A549 (cell line): ENCODE measurements around the gene TPCN2. TPM values are rescaled to one million over a fixed set of nuclear protein-coding genes. Genes with fewer than 3 reads are reported as not detected.
"Not testable (repeated sequence)": the region's sequence is repeated elsewhere in the genome, so short reads cannot be mapped to it uniquely, and the experiment has no call there.

Experiments
- ATAC-seq, 2 experiments: fragments of 200-7000 bp in 1 of 2; fragments of >200 bp in 1 of 2; cut with Nextera tagmentation in 1 of 2; cut with Tn5 transposase in 1 of 2; 3 replicates each; pipeline versions ENCODE4 v1.8.0 to v1.9.1; 2018 to 2020; ENCODE audit warnings: mild to moderate bottlenecking in 1 of 2, moderate library complexity in 1 of 2
- CTCF ChIA-PET: fragments of 300-600 bp; sonication (Branson Sonifier 250); formaldehyde crosslinking; extraction: SDS; loops from one replicate; lab custom pipeline; 2021; ENCODE audit warnings: antibody characterized with exemption, inconsistent platforms; lab: Yijun Ruan, JAX
- POLR2A ChIA-PET: fragments of 350-600 bp; formaldehyde crosslinking; extraction: SDS; loops from one replicate; lab custom pipeline; 2021; ENCODE audit warnings: antibody characterized with exemption, inconsistent platforms; lab: Yijun Ruan, JAX
- DNase-seq, 2 experiments: peaks; one replicate each; pipeline versions ENCODE4 v3.0.0 to v3.0.0-alpha.2; 2011 to 2016; ENCODE audit warnings: low read depth in 1 of 2, low spot score in 1 of 2
- FAIRE-seq: peaks from 2 replicates; lab custom pipeline; 2011; peaks lifted over from hg19 to GRCh38; lab: Jason Lieb, UNC
- H3K27ac ChIP-seq, 2 experiments: fragments of >200 bp; sonication (Bioruptor Twin); formaldehyde crosslinking; 3 replicates each; pipeline ENCODE4 v1.5.1; 2016 to 2017
- H3K4me1 ChIP-seq: fragments of >200 bp; sonication (Bioruptor Twin); formaldehyde crosslinking; 3 replicates; pipeline ENCODE4 v1.6.1; 2016
- H3K4me2 ChIP-seq: fragments of >200 bp; sonication (Bioruptor Twin); formaldehyde crosslinking; 3 replicates; pipeline ENCODE4 v1.6.1; 2016
- H3K4me3 ChIP-seq: fragments of >200 bp; sonication (Bioruptor Twin); formaldehyde crosslinking; 3 replicates; pipeline ENCODE4 v1.5.1; 2016
- H3K9me3 ChIP-seq: fragments of >200 bp; sonication (Bioruptor Twin); formaldehyde crosslinking; 3 replicates; pipeline ENCODE4 v1.6.1; 2016
- BHLHE40 ChIP-seq: IDR thresholded peaks from 2 replicates; pipeline ENCODE4 v1.6.1; 2012; ENCODE audit warnings: low read depth, low read length, inconsistent platforms
- CHD2 ChIP-seq: fragments of 150-350 bp; IDR thresholded peaks from 2 replicates; pipeline ENCODE4 v1.6.1; 2014; ENCODE audit warnings: low read length; ENCODE audit not compliant: partially characterized antibody
- EHF ChIP-seq: fragments of 250-450 bp; sonication (Bioruptor Pico); IDR thresholded peaks from 2 replicates; pipeline ENCODE4 v1.5.0; 2020; ENCODE audit warnings: mild to moderate bottlenecking
- EP300 ChIP-seq, 2 experiments: fragments of >200 bp; sonication (Bioruptor Twin); formaldehyde crosslinking; IDR thresholded peaks; 2 replicates in 1 of 2; 3 replicates in 1 of 2; pipeline ENCODE4 v1.6.1; 2016 to 2017
- ESRRA ChIP-seq: fragments of 150-350 bp; IDR thresholded peaks from 2 replicates; pipeline ENCODE4 v1.6.1; 2014; ENCODE audit warnings: mild to moderate bottlenecking, low read length, borderline replicate concordance
- FOSB ChIP-seq: fragments of 250-450 bp; sonication (Bioruptor Pico); IDR thresholded peaks from 2 replicates; pipeline ENCODE4 v1.5.0; 2020; ENCODE audit warnings: mild to moderate bottlenecking, moderate library complexity
- GATA3 ChIP-seq: IDR thresholded peaks from 2 replicates; pipeline ENCODE4 v1.6.1; 2012; ENCODE audit warnings: borderline replicate concordance
- HEYL ChIP-seq: fragments of 250-450 bp; sonication (Bioruptor Pico); IDR thresholded peaks from 2 replicates; pipeline ENCODE4 v1.8.0; 2021; ENCODE audit warnings: mild to moderate bottlenecking, moderate library complexity
- HOXA7 ChIP-seq: fragments of 250-450 bp; sonication (Bioruptor Pico); IDR thresholded peaks from 2 replicates; pipeline ENCODE4 v1.5.0; 2020; ENCODE audit warnings: mild to moderate bottlenecking, moderate library complexity
- JUNB ChIP-seq: fragments of >200 bp; sonication (Bioruptor Twin); formaldehyde crosslinking; IDR thresholded peaks from 2 replicates; pipeline ENCODE4 v1.6.1; 2016
- KDM1A ChIP-seq: fragments of 200-600 bp; sonication (generic); IDR thresholded peaks from 2 replicates; pipeline ENCODE4 v1.6.1; 2016; ENCODE audit warnings: low read depth, mild to moderate bottlenecking
- MAFK ChIP-seq: fragments of 450-650 bp; IDR thresholded peaks from 2 replicates; pipeline ENCODE4 v1.6.1; 2014; ENCODE audit not compliant: partially characterized antibody
- MYC ChIP-seq: IDR thresholded peaks from 2 replicates; pipeline ENCODE4 v1.6.1; 2012; ENCODE audit warnings: mild to moderate bottlenecking, inconsistent platforms, low read length, improper control_type of control experiment, borderline replicate concordance
- NPAS2 ChIP-seq: fragments of 250-450 bp; sonication (Bioruptor Pico); IDR thresholded peaks from 2 replicates; pipeline ENCODE4 v1.8.0; 2022; ENCODE audit warnings: mild to moderate bottlenecking, moderate library complexity, borderline replicate concordance
- PHF8 ChIP-seq: fragments of 200-600 bp; sonication (generic); IDR thresholded peaks from 2 replicates; pipeline ENCODE4 v1.6.1; 2016; ENCODE audit warnings: low read depth, mild to moderate bottlenecking, antibody characterized with exemption, moderate library complexity, borderline replicate concordance
- SMC3 ChIP-seq: fragments of >200 bp; sonication (Bioruptor Twin); formaldehyde crosslinking; IDR thresholded peaks from 3 replicates; pipeline ENCODE4 v1.6.1; 2018; ENCODE audit warnings: inconsistent platforms
- WGBS: methylation state at CpG from one replicate; pipeline ENCODE4 v1.1.6; 2017; ENCODE audit errors: missing lambda C conversion rate; 5-methylcytosine and 5-hydroxymethylcytosine counted together
- polyA plus RNA-seq, 4 experiments: library from polyadenylated mRNA; depleted of rRNA in 3 of 4; stranded (reverse); fragments of >200 nt; fragmentation: RNase III in 1 of 4; extraction: RNeasy Plus Mini Kit Qiagen cat#74134 plus additional on column Dnase treatment in 1 of 4; gene quantifications; 2 replicates in 3 of 4; 3 replicates in 1 of 4; pipeline ENCODE4 v1.2.3, GENCODE V29; 2011 to 2017
- TF ChIP-seq, protein P1 (sequence below): fragments of 250-450 bp; sonication (Bioruptor Pico); IDR thresholded peaks from 2 replicates; pipeline ENCODE4 v1.5.0; 2020; ENCODE audit warnings: low read depth, mild to moderate bottlenecking, moderate library complexity
- TF ChIP-seq, protein P2 (sequence below): fragments of 150-350 bp; IDR thresholded peaks from 2 replicates; pipeline ENCODE4 v1.6.1; 2014; ENCODE audit warnings: low read depth, mild to moderate bottlenecking, low read length
- TF ChIP-seq, protein P3 (sequence below): fragments of 200-600 bp; sonication (generic); IDR thresholded peaks from 2 replicates; pipeline ENCODE4 v1.6.1; 2016; ENCODE audit warnings: antibody characterized with exemption, mild to moderate bottlenecking, moderate library complexity
- TF ChIP-seq, protein P4 (sequence below): IDR thresholded peaks from 2 replicates; pipeline ENCODE4 v1.6.1; 2012

Gene TPCN2
- polyA plus RNA-seq, 2 of the 4 experiments (the other 2 are of a cell fraction): 8.1 to 8.8 TPM

DNA sequence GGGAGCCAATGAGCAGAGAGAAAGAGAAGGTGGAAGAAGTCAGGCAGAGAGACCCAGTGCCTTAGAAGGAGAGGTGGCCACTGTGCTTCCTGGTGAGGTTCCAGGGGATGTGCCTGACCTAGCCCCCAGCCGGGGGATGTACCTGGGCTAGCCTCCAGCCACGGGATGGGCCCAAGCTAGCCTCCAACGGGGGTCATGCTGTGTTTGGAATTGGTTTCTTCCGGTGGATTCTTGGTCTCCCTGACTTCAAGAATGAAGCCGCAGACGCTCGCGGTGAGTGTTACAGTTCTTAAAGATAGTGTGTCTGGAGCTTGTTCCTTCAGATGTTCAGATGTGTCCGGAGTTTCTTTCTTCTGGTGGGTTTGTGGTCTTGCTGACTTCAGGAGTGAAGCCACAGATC, 100.1 kb downstream of the TPCN2 start:
- Histone ChIP-seq H3K4me3 (no peak overlapping the region), H3K4me2 (no peak overlapping the region), H3K27ac (no peak overlapping the region), H3K4me1 (no peaks in the 10 kb centered on the region), H3K9me3 (peaks cover 38% of the 10 kb centered on the region)
- ChIA-PET CTCF (interaction anchor here (1.0 to 1.4 kb wide), 2 partner anchors 18 to 60 kb away, joined by 3 read pairs; no protein-coding TSS in a partner anchor), POLR2A (no interaction called here)
- FAIRE-seq: no peak
- DNase-seq: no peak
- TF ChIP-seq CHD2 (no peak), ESRRA (no peak), NPAS2 (CRISPR knock-in tag) (no peak), JUNB (no peak), EP300 (IDR thresholded peaks at IDR 0.05) (no peak), EHF (no peak), SMC3 (no peak), BHLHE40 (no peak), MYC (no peak), FOSB (CRISPR knock-in tag) (no peak), PHF8 (no peak)
- TF ChIP-seq, protein P1, sequence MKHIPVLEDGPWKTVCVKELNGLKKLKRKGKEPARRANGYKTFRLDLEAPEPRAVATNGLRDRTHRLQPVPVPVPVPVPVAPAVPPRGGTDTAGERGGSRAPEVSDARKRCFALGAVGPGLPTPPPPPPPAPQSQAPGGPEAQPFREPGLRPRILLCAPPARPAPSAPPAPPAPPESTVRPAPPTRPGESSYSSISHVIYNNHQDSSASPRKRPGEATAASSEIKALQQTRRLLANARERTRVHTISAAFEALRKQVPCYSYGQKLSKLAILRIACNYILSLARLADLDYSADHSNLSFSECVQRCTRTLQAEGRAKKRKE (CRISPR knock-in tag): no peak
- TF ChIP-seq, protein P2, sequence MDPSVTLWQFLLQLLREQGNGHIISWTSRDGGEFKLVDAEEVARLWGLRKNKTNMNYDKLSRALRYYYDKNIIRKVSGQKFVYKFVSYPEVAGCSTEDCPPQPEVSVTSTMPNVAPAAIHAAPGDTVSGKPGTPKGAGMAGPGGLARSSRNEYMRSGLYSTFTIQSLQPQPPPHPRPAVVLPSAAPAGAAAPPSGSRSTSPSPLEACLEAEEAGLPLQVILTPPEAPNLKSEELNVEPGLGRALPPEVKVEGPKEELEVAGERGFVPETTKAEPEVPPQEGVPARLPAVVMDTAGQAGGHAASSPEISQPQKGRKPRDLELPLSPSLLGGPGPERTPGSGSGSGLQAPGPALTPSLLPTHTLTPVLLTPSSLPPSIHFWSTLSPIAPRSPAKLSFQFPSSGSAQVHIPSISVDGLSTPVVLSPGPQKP: no peak
- TF ChIP-seq, protein P3, sequence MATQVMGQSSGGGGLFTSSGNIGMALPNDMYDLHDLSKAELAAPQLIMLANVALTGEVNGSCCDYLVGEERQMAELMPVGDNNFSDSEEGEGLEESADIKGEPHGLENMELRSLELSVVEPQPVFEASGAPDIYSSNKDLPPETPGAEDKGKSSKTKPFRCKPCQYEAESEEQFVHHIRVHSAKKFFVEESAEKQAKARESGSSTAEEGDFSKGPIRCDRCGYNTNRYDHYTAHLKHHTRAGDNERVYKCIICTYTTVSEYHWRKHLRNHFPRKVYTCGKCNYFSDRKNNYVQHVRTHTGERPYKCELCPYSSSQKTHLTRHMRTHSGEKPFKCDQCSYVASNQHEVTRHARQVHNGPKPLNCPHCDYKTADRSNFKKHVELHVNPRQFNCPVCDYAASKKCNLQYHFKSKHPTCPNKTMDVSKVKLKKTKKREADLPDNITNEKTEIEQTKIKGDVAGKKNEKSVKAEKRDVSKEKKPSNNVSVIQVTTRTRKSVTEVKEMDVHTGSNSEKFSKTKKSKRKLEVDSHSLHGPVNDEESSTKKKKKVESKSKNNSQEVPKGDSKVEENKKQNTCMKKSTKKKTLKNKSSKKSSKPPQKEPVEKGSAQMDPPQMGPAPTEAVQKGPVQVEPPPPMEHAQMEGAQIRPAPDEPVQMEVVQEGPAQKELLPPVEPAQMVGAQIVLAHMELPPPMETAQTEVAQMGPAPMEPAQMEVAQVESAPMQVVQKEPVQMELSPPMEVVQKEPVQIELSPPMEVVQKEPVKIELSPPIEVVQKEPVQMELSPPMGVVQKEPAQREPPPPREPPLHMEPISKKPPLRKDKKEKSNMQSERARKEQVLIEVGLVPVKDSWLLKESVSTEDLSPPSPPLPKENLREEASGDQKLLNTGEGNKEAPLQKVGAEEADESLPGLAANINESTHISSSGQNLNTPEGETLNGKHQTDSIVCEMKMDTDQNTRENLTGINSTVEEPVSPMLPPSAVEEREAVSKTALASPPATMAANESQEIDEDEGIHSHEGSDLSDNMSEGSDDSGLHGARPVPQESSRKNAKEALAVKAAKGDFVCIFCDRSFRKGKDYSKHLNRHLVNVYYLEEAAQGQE: no peak
- WGBS: 73% methylated on average over 9 of the region's 9 CpGs
- ATAC-seq: no peak

DNA sequence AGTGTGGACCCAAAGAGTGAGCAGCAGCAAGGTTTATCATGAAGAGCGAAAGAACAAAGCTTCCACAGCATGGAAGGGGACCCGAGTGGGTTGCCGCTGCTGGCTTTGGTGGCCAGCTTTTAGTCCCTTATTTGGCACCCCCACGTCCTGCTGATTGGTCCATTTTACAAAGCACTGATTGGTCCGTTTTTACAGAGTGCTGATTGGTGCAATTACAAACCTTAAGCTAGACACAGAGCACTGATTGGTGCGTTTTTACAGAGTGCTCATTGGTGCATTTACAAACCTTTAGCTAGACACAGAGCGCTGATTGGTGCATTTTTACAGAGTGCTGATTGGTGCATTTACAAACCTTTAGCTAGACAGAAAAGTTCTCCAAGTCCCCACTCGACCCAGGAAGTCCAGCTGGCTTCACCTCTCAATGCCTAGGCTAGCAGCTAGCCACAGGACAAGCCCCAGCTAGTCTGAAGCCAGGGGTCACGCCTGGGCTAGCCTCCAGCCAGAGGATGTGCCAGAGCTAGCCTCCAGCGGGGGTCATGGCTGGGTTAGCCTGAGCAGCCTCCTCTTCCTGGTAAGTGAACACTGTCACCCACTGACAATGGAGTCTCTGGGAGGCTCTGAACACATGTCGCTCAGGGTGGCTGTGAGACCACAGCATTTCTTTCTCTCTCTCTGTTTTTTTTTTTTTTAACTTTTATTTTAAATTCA, 100.8 kb downstream of the TPCN2 start:
- ATAC-seq, H3K27ac ChIP-seq, DNase-seq, FAIRE-seq, H3K4me3 ChIP-seq, POLR2A ChIA-PET, H3K4me2 ChIP-seq, H3K4me1 ChIP-seq: not testable (repeated sequence)
- peak; percentile 43 for TF ChIP-seq MAFK
- CTCF ChIA-PET: interaction anchor here (1.0 to 2.0 kb wide), 3 partner anchors 18 to 60 kb away, joined by 3 to 5 read pairs (median 3); no protein-coding TSS in a partner anchor
- peaks cover 38% of the 10 kb centered on the region for H3K9me3 ChIP-seq
- WGBS: 58% methylated on average over 11 of the region's 11 CpGs

DNA sequence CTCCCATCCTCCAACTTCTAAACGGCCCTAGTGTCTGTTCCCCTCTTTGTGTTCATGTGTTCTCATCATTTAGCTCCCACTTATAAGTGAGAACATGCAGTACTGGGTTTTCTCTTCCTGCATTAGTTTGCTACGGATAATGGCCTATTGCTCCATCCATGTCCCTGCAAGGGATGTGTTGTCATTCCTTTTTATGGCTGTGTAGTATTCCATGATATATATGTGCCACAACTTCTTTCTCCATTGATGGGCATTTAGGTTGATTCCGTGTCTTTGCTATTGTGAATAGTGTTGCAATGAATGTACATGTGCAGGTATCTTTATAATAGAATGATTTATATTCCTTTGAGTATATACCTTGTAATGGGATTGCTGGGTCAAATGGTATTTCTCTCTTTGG, 101.4 kb downstream of the TPCN2 start:
- 32% methylated on average over 3 of the region's 3 CpGs for WGBS
- DNase-seq (no peak), FAIRE-seq (no peak), ATAC-seq (no peak)
- Histone ChIP-seq H3K4me2 (no peak overlapping the region), H3K9me3 (peaks cover 38% of the 10 kb centered on the region), H3K27ac (no peak overlapping the region), H3K4me3 (no peak overlapping the region), H3K4me1 (no peaks in the 10 kb centered on the region)
- ChIA-PET CTCF (interaction anchor here (0.6 to 2.0 kb wide), 2 partner anchors 19 to 230 kb away, joined by 5 read pairs; no protein-coding TSS in a partner anchor), POLR2A (no interaction called here)
- TF ChIP-seq, protein P4, sequence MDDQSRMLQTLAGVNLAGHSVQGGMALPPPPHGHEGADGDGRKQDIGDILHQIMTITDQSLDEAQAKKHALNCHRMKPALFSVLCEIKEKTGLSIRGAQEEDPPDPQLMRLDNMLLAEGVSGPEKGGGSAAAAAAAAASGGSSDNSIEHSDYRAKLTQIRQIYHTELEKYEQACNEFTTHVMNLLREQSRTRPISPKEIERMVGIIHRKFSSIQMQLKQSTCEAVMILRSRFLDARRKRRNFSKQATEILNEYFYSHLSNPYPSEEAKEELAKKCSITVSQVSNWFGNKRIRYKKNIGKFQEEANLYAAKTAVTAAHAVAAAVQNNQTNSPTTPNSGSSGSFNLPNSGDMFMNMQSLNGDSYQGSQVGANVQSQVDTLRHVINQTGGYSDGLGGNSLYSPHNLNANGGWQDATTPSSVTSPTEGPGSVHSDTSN: no peak
- TF ChIP-seq KDM1A: no peak
- no peak for TF ChIP-seq JUNB
- no peak for TF ChIP-seq HEYL (CRISPR knock-in tag)
- TF ChIP-seq GATA3: no peak
- TF ChIP-seq, protein P1 (CRISPR knock-in tag): no peak
- TF ChIP-seq, protein P3: no peak
- no peak for TF ChIP-seq HOXA7 (CRISPR knock-in tag)
